Activated CD4-positive, CD25-positive, alpha-beta regulatory T cell treated with anti-CD3 and anti-CD28 coated beads, Interleukin-2, amount 50 U/mL, for 16 hours (primary cell): Measurements from ENCODE around the gene PIK3CG.
"Not testable (repeated sequence)": the region's sequence is repeated elsewhere in the genome, so short reads cannot be mapped to it uniquely, and the experiment has no call there.

Source experiments
- DNase-seq: peaks from one replicate; pipeline ENCODE4 v3.0.0-alpha.2; 2020; ENCODE audit warnings: low read depth, low spot score

Gene PIK3CG

DNA sequence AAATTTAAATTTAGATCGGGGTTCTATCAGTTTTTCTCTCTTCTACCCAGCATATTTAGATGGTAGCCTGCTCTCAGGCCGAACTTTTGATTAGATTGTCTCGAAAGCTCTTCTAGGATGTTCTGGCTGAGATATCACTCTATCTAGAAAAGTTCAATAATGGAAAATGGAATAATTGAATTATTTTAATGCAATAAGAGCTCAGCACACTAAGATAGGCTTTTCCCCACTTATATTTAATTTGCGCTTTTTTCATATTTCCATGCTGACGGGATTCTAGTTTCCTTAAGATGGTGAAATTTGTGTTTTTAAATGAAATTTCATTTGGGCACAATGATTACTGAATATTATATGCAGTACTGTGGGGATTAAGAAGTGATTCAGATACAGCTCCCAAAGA is 73.7 kb downstream of the PIK3CG start:
- DNase-seq, result no peak

DNA sequence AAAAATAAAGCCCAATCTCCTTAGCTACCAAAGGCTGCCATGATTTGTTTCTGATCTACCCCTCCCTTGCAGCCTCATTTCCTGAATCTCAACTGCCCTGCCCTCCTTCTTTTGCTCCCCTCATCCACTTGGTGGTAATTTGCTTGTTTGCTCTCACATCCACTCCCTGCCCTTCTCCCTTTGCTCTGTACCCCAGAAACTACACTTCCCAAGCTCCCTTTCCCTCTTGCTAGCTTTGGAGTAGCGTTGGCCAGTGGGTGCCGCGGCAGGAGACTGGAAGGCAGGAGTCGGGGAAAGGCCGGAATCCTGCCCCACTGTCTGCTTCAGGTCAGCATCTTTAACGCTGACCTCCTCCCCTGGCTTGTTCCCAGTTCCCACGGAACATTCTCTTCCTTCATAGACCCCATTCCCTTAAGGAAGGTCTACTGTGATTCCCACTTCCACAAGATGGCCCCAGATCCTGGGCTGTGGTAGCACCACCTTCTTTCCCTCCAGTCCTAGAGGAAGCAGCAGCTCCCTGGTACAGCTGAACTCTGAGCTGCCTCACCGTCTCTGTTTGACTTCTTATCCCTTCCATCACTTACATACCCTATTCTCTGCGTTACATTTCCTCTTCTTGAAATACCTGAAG is 79.1 kb downstream of the PIK3CG start:
- no peak for DNase-seq

DNA sequence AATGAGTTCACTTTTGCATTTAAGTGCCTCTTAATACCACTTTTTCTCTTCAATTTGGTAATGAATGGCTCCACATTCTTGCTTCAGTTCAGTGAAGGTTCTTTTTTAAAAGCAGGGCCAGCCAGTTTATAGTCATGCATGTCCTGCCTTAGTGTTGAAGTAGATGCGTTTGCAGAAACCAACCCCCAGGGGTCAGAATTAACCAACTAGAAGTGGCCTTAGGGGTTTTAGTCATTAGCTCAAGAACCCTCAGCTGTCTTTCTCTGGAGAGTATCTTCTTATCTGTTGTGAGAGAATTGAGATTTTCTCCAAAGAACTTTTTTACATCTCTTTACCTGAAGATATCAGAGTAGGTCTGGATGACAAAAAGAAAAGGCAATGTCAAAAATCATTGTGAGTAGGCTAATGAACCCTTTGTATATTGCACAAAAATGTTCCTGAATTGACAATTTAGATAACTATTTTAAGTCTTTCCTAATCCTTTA is 82.2 kb downstream of the PIK3CG start:
- no peak for DNase-seq

DNA sequence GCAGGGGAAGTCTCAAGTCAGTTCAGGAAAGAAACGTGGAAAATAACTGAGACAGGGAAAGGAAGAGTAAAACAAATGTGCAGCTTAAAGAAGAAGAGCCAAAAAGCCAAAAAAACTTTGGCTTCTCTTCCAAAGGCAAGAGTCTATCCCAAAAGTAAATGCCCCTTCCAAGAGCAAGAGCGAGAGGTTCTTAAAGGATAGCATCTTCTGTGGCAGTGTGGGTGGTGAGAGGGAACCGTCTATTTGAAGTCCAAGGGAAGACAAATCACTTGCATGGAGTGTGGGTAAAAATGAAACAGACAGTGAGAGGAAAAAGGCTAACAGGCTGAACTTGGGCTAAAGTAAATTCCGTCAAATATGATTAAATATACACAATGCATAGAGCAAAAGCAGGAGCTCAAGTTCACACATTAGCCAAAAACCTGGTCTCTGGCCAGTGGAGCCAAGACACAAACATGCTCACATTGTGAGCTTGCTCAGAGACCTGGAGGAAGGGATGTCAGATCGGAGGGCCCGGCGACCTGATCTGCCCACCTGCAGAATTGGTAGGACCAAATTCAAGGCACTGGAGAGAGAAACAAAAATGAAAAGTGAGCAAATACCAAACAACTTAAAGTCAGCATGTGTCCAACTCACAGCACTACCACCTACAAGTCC is 87.0 kb downstream of the PIK3CG start:
- DNase-seq, result no peak

DNA sequence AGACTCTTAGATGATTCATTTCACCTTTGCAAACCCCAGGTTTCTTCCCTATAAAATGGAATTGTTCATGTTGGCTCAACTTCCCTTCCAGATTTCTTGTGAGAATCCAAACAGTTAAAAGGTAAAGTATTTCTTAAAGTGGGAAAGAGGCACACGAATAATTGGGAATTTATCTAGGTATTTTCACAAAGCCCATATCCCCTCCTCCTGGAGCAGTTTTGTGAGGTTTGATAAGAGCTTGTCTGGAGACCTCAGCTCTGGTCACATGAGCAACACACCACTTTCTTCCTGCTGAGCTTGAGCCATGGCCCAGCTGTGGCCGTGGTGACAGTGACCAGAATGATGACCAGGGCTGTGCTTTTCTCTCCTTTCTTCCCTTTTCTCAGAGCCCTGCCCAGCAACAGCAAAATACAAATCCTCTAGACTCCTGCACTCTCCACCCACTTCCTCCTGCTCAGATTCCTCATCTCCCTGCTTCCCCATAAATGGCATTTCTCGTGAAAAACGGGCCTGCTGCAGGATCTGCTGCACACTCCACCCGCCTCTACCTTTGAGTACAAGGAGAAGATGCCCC is 87.7 kb downstream of the PIK3CG start:
- DNase-seq, result no peak

DNA sequence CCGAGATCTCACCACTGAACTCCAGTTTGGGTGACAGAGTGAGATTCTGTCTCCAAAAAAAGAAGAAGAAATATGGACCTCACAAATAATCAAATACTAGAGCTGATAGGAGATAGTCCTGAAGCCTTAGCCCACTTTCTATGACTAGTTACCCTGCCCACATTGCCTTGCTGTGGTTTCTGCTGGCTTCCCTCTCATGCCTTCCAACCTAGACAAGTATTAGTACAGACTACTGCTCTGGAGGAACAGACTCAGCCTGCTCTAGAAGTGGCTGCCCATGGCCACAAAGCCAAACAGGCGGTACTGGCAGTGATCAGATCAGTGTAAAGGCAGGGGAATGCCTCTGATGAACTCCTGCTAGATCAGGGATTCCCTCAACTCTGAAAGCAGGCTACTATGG is 89.8 kb downstream of the PIK3CG start:
- no peak for DNase-seq

DNA sequence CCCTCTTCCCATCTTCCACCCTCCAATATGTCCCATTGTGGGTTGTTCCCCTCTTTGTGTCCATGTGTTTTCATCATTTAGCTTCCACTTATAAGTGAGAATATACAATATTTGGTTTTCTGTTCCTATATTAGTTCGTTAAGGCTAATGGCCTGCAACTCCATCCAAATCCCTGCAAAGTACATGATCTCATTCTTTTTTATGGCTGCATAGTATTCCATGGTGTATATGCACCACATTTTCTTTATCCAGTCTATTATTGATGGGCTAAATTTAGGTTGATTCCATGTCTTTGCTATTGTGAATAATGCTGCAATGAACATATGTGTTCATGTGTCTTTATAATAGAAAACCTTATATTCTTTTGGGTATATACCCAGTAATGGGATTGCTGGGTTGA is 90.8 kb downstream of the PIK3CG start:
- not testable (repeated sequence) for DNase-seq
